H1 (cell line): ENCODE results near the gene TMEM151A. TPM values are rescaled to one million over a fixed set of nuclear protein-coding genes. Genes with fewer than 3 reads are reported as not detected.

Experiments
- EGR1 ChIP-seq: IDR thresholded peaks from 2 replicates; pipeline ENCODE4 v1.6.1; 2011; ENCODE audit warnings: low read depth, low read length, borderline replicate concordance
- FOSL1 ChIP-seq: IDR thresholded peaks from 2 replicates; pipeline ENCODE4 v1.6.1; 2011; ENCODE audit warnings: mild to moderate bottlenecking, low read depth, low read length, moderate library complexity; ENCODE audit not compliant: insufficient read depth
- HDAC6 ChIP-seq: IDR thresholded peaks from one replicate; pipeline ENCODE4 v1.7.1; 2012; ENCODE audit warnings: low read depth, mild to moderate bottlenecking, inconsistent platforms, low read length, moderate library complexity
- KDM5A ChIP-seq: fragments of 200-600 bp; IDR thresholded peaks from 2 replicates; pipeline ENCODE4 v1.7.1; 2012; ENCODE audit warnings: mild to moderate bottlenecking, low read length, inconsistent platforms, mixed read lengths
- polyA plus RNA-seq, 7 experiments: library from polyadenylated mRNA; depleted of rRNA in 3 of 7; stranded (reverse) in 5 of 7; unstranded in 2 of 7; fragments of >200 nt in 5 of 7; fragments of 200-250 nt in 2 of 7; gene quantifications; 1 replicate in 5 of 7; 2 replicates in 1 of 7; 4 replicates in 1 of 7; pipeline versions ENCODE4 v1.2.1 to v1.2.3, GENCODE V29; 2011 to 2013; ENCODE audit warnings: missing spikeins in 2 of 7, mixed read lengths in 2 of 7
- total RNA-seq: library from RNA; stranded (reverse); fragmentation: NEBNext Ultra II Directional; extraction: Animal tissue kit (Norgen Biotek cat#: 25700); gene quantifications from 2 replicates; pipeline ENCODE4 v1.2.1, GENCODE V29; 2021
- TF ChIP-seq, protein P1 (sequence below): fragments of 300-600 bp; sonication (generic); IDR thresholded peaks from 2 replicates; pipeline ENCODE4 v1.7.1; 2012; ENCODE audit warnings: low read length, moderate library complexity, mild to moderate bottlenecking, inconsistent platforms; ENCODE audit not compliant: insufficient replicate concordance
- TF ChIP-seq, protein P2 (sequence below): IDR thresholded peaks from 2 replicates; pipeline ENCODE4 v1.6.1; 2011; ENCODE audit warnings: low read depth, mild to moderate bottlenecking, low read length; ENCODE audit not compliant: insufficient read depth
- TF ChIP-seq, protein P3 (sequence below), 3 experiments: IDR thresholded peaks; 1 replicate in 2 of 3; 2 replicates in 1 of 3; pipeline versions ENCODE4 v1.5.1 to v1.6.1; 2011; ENCODE audit warnings: low read length in 3 of 3, mild to moderate bottlenecking in 3 of 3, inconsistent platforms in 2 of 3, low read depth in 1 of 3, moderate library complexity in 1 of 3; ENCODE audit not compliant: insufficient read depth in 1 of 3; ENCODE audit errors: control extremely low read depth in 1 of 3

TMEM151A gene
- total and polyA plus RNA-seq, 2 of the 8 experiments (the other 6 are each of a cell fraction or from before 2014, with no cell fraction given) = 3.2 TPM

DNA sequence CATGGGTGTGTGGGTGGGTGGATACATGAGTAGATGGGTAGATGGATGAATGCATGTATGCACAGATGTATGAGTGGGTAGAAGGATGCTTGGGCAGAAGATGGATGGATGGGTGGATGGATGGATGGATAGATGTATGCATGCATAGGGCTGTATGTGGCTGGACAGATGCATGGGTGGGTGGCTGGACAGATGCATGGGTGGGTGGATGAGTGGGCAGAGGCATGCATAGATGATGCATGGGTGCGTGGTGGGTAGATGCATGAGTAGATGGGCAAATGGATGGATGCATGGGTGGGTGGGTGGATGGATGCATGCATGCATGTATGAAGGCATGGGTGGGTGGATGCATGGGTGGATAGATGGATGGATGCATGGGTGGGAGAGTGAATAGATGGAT, 32.0 kb downstream of the TMEM151A start (continued):
- TF ChIP-seq, protein P1, sequence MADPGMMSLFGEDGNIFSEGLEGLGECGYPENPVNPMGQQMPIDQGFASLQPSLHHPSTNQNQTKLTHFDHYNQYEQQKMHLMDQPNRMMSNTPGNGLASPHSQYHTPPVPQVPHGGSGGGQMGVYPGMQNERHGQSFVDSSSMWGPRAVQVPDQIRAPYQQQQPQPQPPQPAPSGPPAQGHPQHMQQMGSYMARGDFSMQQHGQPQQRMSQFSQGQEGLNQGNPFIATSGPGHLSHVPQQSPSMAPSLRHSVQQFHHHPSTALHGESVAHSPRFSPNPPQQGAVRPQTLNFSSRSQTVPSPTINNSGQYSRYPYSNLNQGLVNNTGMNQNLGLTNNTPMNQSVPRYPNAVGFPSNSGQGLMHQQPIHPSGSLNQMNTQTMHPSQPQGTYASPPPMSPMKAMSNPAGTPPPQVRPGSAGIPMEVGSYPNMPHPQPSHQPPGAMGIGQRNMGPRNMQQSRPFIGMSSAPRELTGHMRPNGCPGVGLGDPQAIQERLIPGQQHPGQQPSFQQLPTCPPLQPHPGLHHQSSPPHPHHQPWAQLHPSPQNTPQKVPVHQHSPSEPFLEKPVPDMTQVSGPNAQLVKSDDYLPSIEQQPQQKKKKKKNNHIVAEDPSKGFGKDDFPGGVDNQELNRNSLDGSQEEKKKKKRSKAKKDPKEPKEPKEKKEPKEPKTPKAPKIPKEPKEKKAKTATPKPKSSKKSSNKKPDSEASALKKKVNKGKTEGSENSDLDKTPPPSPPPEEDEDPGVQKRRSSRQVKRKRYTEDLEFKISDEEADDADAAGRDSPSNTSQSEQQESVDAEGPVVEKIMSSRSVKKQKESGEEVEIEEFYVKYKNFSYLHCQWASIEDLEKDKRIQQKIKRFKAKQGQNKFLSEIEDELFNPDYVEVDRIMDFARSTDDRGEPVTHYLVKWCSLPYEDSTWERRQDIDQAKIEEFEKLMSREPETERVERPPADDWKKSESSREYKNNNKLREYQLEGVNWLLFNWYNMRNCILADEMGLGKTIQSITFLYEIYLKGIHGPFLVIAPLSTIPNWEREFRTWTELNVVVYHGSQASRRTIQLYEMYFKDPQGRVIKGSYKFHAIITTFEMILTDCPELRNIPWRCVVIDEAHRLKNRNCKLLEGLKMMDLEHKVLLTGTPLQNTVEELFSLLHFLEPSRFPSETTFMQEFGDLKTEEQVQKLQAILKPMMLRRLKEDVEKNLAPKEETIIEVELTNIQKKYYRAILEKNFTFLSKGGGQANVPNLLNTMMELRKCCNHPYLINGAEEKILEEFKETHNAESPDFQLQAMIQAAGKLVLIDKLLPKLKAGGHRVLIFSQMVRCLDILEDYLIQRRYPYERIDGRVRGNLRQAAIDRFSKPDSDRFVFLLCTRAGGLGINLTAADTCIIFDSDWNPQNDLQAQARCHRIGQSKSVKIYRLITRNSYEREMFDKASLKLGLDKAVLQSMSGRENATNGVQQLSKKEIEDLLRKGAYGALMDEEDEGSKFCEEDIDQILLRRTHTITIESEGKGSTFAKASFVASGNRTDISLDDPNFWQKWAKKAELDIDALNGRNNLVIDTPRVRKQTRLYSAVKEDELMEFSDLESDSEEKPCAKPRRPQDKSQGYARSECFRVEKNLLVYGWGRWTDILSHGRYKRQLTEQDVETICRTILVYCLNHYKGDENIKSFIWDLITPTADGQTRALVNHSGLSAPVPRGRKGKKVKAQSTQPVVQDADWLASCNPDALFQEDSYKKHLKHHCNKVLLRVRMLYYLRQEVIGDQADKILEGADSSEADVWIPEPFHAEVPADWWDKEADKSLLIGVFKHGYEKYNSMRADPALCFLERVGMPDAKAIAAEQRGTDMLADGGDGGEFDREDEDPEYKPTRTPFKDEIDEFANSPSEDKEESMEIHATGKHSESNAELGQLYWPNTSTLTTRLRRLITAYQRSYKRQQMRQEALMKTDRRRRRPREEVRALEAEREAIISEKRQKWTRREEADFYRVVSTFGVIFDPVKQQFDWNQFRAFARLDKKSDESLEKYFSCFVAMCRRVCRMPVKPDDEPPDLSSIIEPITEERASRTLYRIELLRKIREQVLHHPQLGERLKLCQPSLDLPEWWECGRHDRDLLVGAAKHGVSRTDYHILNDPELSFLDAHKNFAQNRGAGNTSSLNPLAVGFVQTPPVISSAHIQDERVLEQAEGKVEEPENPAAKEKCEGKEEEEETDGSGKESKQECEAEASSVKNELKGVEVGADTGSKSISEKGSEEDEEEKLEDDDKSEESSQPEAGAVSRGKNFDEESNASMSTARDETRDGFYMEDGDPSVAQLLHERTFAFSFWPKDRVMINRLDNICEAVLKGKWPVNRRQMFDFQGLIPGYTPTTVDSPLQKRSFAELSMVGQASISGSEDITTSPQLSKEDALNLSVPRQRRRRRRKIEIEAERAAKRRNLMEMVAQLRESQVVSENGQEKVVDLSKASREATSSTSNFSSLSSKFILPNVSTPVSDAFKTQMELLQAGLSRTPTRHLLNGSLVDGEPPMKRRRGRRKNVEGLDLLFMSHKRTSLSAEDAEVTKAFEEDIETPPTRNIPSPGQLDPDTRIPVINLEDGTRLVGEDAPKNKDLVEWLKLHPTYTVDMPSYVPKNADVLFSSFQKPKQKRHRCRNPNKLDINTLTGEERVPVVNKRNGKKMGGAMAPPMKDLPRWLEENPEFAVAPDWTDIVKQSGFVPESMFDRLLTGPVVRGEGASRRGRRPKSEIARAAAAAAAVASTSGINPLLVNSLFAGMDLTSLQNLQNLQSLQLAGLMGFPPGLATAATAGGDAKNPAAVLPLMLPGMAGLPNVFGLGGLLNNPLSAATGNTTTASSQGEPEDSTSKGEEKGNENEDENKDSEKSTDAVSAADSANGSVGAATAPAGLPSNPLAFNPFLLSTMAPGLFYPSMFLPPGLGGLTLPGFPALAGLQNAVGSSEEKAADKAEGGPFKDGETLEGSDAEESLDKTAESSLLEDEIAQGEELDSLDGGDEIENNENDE = no peak
- TF ChIP-seq HDAC6 (no peak), KDM5A (no peak), FOSL1 (no peak), EGR1 (no peak)
- TF ChIP-seq, protein P2, sequence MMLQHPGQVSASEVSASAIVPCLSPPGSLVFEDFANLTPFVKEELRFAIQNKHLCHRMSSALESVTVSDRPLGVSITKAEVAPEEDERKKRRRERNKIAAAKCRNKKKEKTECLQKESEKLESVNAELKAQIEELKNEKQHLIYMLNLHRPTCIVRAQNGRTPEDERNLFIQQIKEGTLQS = no peak
- TF ChIP-seq, protein P3, sequence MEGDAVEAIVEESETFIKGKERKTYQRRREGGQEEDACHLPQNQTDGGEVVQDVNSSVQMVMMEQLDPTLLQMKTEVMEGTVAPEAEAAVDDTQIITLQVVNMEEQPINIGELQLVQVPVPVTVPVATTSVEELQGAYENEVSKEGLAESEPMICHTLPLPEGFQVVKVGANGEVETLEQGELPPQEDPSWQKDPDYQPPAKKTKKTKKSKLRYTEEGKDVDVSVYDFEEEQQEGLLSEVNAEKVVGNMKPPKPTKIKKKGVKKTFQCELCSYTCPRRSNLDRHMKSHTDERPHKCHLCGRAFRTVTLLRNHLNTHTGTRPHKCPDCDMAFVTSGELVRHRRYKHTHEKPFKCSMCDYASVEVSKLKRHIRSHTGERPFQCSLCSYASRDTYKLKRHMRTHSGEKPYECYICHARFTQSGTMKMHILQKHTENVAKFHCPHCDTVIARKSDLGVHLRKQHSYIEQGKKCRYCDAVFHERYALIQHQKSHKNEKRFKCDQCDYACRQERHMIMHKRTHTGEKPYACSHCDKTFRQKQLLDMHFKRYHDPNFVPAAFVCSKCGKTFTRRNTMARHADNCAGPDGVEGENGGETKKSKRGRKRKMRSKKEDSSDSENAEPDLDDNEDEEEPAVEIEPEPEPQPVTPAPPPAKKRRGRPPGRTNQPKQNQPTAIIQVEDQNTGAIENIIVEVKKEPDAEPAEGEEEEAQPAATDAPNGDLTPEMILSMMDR (IDR thresholded peaks at IDR 0.05; ENCODE audit: control extremely low read depth in 1 of 3, insufficient read depth in 1 of 3, low read depth in 1 of 3, low read length in 3 of 3) = no peak
